Fibroblast of skin of right biceps (primary cell): ENCODE results near the gene LRMDA.
A peak's percentile ranks its signal among the peaks of the same experiment; 100 is the strongest.
"Not testable (repeated sequence)": the region's sequence is repeated elsewhere in the genome, so short reads cannot be mapped to it uniquely, and the experiment has no call there.

Experiments
- DNase-seq: peaks from one replicate; pipeline ENCODE4 v3.0.0-alpha.2; 2013

LRMDA gene

DNA sequence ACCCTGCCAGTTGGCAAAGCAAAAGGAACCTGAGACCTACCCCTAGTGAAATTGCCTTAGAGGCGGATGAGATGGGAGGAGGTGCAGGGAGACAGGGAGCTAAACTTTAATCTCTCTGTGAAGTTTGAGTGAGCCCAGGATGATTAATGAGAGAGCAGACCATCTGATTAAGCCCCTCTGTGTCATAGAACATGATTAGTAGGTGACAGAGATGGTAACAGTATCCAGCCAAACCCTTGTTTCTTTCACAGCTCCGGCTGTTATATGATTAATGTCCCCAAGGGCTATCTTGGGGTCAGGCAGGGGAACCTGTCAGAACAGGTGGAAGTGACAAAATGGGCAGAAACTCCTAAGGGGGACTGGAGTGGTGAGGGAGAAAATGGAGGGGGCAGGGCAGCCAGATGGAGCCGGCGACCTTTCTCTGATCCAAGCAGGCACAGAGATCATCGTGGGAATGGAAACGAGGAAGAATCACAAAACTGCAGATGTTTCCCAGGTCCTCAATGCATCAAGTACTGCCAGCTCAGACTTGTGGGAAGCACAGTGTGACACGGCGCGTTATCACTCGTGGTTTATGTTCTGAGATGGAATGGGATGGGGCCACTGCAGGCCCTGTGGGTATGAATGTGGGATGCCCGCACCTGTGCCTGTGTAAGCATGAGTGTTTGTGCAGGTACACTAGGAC is 684.2 kb downstream of the LRMDA start:
- peak; percentile 40 for DNase-seq

DNA sequence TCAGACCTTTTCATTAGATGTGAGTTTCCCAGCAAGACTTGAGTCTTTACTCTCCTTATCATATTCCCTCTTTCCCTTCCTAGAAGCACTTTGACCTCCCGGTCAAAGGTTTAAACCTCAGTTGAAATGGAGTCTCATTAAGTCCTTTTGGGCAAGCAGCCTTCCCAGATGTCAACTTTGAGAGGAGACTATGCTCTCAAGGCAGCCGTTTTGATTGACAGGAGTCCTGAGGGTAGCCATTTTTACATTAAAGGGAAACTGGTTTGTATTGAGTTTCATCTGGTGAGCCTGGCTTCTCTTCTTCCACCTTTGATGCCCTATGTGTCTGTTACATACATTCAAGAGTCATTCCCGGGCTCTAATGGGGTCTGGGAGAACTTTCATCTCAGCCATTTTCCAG is 685.1 kb downstream of the LRMDA start:
- DNase-seq, result no peak

DNA sequence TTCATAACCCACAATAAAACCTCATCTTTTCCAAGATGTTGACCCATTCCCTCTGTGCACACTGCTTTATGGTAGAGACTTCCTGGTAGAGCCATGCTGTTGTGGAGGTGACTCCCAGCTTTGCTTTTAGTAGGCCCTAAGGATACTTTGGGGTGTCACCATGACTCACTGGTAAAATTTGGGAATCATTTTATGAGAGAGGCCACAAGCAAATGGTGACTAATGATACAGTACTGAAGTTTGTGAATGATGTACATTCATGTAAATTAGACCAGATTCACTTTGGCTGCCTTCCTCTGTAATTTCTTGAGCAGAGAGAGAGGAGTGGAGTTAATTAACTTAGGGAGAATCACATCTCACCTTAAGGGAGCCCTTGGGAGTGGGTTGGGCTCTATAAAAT is 686.5 kb downstream of the LRMDA start:
- peak; percentile 94 for DNase-seq

DNA sequence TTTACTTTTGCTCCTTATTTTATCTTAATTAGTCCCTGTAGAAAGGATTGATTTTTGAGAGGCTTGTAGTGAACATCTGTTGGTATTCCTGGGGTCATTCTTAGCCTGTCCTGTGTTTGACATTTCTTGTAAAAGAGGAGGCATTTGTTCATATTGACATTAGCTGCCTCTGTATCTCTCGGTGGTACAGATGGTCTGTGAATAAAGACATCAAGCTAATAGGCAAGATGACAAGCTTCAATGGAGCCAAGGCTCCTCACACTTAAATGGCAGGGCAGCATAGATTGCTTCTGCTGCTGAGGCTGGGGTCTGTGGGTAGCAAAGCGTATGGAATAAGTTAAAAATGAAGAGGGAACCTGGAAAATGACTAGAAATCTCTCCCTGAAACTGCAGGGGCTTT is 687.6 kb downstream of the LRMDA start:
- DNase-seq, result no peak

DNA sequence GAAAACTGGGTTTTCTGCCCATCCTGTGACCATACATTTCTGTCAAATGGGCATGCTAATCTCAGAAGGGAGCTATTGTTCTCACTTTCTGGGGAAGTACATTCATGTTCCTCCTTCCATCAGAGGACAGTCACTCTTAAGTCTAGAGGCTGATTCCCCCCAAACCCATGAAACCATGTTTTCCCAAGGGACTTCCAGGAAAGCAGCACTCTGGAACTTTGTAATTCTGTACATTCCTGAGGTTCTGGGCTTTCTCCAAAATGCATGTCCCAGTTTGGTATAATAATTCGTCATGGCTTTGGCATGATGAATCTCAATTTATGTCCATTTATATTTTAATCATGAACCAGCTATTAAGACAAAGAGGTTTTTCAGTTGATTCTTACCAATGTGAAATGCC is 688.1 kb downstream of the LRMDA start:
- DNase-seq, result peak; percentile 98

DNA sequence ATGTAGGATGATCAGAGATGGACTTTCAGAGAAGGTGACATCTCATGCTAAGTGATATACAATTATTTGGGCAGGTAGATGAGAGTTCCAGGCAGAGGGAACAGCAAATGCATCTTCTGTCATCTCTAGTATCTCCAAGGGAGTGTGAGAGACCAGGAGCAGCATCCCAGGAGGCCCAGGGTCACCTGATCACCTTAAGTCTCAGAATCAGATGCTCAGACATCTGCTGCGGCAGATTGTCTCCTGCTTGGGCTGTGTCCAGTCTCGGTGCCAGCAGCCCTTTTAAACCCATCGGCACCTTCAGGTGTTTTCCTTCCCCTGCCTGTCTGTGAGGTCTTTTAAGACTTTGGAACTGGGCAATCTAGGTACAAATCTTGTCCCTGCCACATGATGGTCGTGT is 690.6 kb downstream of the LRMDA start:
- DNase-seq, result no peak

DNA sequence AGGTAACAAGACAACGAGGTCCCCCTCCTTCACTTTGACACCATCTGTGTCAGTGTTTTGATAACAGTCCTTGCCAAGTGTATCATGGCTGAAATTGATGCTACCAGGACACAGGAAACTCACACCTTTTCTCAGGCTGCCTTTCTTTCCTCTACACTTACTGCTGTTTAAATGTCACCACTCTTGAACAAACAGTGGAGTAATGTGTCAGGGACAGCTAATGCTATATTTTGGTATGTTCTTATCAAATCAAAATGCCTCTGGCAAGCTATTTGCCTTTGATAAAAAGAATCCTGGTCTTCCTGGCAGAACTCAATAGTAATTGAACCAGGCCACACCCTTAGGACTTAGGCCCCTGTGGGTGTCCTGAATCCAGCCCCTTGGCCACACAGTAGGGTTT is 692.9 kb downstream of the LRMDA start:
- DNase-seq, result no peak

DNA sequence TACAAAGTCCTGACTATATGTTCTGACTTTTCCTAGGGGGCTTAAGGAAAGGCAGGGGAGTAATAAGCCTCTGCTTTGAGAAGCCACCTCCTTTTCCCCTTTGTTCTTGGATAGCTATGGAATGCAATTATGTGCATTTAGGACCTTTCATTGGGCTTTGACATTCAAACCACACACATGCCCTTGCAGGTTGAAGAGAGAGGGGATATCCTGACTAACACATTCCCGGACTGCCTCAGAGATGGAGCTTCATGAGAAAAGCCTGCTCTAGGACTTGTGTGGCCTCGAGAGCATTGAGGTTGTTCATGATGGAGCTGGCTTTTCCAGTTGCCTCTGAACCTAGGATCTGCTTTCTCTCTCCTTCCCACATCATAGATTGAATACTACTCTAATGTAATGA is 694.5 kb downstream of the LRMDA start:
- peak; percentile 47 for DNase-seq

DNA sequence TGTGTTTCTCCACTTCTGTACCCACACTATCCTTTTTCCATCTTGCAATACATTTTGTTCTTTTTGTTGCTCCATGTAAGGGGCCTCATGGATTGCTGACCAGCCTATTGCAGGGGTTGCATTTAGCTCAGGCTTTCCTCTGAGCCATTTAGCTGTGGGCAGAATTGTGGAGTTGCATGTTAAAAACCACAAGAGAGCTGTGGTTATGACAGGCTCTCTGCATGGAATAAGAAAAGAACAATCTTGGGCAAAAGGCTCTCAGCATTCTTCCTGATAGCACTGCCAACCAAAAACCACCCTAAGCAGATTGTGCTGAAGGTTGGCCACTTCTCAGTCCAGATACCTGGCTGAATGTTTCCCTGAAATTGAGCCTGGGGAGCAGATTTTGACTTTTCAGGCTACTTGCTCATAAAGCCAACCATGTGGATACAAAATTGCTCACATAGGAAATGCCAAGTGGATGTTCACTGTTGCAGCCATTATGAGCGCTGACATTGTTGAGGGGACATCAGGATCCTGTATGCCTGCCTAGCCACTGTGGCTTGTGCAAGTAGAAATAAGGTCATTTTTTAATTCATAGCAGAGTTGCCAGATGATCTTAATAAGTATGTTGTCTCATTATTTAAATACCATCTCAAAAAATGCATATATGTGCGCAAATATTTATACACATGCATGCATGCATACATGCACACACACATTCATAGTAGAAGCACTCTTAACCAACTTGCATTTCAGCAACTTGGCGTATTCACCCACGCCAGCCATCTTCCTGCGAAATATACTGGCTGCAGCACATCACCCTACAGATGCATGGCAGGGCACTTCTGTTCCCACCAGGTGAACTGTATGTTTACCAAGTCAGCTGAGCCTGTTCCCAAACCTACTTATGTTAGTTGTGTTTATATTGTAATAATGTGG is 695.4 kb downstream of the LRMDA start:
- peak; percentile 51 for DNase-seq

DNA sequence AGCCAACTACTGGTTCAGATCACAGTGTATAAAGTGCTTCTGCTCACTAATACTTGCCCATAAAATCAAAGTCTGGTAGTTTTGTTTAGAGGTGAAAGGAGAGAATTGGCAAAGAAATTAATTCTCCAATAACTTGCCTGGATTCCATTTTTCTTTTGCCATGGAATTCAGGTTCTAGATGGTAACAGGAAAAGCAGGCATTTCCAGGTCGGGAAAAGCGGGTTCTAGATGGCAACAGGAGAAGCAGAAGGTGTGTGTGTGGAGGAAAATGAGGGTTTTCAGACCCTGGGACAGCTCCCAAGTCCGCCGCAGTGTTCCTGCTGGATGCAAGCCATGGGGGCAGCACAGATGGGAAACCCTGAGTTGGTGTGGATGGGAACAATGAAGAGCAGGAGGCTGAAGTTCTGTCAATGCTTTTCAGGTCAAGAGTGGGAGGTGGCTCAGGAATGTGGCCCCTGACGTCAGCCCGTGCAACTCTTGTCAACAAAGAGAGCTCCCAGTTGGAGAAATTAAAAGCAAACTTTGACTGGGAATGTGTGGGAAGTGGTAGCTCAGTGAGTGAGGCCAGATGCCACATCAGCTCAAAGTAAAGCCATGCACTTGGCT is 696.7 kb downstream of the LRMDA start:
- DNase-seq, result peak; percentile 47

DNA sequence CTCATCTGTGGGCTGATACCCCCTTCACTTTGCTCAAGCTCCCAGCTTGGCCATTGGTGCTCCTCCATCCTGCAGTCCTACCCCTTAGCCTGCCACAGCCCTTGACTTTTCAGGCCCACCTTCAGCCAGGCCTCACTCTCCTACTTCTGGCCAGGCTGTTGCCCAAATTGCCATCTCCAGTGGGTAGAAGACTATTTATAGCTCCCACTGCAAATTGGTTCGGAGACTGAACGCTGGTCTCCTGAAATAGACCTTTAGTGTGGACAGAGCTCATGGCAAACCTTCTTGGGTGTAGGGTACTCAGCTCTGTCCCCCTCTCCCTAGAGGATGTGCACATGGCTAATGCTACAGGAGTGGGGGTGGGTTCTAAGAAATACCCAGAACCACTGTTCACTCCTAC is 697.8 kb downstream of the LRMDA start:
- DNase-seq, result no peak

DNA sequence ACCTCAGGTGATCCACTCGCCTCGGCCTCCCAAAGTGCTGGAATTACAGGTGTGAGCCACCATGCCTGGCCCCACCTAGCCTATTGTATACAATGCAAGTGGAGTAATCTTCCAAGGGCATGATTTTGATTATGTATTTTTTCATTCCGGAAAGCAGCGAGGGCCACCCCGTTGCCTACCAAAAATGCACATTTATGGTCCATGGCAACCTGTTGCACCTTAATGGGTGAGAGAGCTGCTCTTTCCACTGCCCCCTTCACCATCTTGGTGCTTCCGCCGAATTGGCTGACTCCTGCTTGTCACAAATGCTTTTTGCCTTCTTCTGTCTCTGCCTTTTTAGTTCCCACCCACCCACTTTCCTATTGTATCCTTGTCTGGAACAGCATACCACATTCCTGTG is 699.5 kb downstream of the LRMDA start:
- no peak for DNase-seq

DNA sequence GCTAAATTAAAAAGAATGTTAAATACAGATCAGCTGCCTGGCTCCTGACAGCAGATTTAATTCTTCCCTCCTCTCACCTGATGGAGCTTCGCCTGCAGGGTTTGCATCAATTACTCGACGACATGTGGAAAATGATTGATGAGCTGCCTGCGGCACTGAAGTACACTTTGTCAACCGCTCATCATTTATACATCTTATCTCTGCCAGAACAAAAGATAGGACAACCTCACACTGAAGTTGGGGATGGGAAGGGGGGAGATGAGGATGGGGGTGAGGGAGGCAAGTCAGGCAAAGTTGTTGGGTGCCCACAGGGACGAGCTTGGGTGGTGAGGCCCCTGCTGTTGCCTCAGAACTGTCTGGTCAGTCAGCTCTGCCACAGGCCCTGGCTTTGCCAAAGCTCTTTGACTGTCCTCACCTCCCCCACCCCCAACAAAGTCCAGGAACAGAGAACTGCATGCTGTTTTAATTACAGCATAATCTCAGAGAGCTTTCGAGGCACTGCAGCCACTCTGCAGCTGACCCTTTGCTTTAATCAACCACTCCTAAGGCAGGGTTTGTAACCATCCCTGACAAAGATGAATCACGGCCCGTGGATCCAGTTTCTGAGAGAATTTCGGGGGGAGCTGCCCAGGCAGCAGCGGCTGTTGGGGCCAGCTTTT is 702.3 kb downstream of the LRMDA start:
- no peak for DNase-seq

DNA sequence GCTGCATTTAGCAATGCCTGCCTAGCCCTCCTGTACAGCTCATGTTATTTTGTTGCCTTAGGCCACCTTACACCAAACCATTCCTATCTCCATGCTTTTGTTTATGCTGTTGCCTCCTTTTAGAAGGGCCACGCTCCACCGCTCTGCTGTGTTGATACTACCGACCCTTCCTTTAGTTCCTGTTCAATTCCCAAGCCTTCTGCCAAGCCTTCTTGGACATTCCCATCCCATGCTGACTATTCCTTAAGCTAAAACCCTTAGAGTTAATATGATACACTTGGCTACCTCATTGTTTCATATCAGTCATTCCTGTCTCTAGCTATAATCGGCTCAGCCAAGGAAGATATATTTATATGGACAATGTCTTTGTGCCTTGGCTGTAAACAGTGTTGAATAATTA is 705.5 kb downstream of the LRMDA start:
- no peak for DNase-seq

DNA sequence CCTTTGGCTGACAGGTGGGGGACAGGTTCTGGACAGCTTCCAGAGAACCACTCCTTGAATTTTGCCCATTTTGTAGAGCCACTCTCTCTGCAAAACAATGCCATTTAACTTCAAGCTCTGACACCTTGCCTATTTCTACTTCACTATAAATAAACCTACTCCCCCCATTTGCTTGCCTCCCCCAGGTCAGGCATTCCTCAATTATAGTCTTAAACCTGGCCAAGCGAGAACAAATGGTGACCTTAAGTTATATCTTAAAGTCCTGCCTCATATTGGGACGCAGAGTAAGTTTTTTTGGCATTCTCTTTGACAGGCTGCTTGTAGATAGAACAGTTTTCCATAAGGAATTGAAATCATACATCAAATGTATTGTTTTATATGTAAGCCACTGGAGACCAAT is 706.9 kb downstream of the LRMDA start:
- DNase-seq, result no peak

DNA sequence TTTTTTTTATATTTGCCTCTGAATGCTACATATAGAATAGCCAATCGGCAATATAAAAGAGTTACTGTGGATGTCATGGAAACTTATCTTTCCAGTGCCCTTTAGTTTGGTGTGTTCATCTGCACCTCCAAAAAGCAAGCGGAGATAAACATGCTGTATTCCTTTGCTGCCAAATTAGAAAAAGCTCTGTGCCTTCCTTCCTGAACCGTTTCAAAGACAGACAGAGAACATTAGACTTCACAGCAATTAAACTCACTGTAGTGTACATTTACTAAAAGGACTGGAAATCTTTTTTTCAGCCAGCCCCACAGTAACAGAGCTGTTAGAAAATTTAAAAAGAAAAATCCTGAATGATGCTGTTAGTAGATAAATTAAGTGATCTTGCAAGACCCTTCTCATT is 707.5 kb downstream of the LRMDA start:
- no peak for DNase-seq

DNA sequence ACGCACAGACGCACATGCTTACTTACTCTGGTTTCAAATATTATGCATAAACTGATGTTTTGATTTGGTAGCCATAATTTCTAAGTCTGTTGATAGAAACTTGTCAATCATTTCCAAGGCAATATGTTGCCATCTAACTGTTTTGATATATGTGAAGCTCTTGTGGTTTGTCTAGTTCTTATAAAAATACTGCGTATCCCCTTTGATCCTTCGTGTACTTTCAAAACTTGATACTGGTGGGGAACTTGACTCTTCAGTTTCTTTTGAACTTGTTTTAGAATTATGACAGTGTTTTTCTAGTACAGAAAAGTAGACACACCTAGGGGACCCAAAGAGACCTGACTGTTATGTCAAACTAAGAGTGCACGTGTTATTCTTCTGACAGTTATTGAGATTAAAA is 708.0 kb downstream of the LRMDA start:
- DNase-seq, result no peak

DNA sequence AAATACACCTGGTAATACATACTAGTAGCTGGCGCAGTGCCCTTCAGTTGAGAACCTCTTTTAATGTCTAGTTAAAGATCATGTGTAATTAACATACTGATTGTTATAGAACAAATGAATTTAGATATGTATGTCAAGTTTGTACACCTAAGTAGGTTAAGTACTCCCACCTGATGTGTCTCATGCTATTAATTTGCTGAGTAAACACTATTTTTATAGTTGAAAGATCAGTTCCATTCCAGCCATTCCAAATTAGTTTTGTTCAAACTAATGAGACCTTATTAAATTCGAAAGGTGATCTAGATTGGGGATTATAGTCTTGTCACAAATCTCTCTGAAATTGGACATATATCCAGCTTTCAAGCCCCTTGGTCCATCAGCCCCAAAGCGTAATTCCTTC is 710.0 kb downstream of the LRMDA start:
- no peak for DNase-seq

DNA sequence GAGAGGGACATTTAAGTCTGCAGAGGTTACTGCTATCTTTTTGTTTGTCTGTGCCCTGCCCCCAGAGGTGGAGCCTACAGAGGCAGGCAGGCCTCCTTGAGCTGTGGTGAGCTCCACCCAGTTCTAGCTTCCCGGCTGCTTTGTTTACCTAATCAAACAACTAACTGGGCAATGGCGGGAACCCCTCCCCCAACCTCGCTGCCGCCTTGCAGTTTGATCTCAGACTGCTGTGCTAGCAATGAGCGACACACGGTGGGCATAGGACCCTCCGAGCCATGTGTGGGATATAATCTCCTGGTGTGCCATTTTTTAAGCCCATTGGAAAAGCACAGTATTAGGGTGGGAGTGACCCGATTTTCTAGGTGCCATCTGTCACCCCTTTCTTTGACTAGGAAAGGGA is 716.8 kb downstream of the LRMDA start:
- not testable (repeated sequence) for DNase-seq

DNA sequence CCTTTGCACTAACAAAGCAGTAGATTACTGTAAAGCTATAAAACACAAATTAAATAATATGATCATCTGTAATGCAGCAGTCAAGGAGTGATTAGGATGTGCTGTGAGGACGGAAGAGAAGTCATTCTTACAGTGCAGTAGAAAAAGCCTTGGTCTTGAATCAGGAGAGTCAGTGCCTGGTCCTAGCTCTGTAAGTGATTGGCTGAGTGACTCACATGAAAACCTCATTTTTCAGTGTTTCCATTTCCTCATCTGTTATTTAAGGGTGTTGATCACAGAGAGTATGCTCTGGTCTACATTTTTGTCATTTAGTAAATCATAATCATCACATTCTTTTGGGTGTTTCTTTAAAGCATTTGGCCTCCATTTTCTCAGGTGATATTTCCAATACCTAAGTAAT is 717.8 kb downstream of the LRMDA start:
- DNase-seq, result peak; percentile 64

DNA sequence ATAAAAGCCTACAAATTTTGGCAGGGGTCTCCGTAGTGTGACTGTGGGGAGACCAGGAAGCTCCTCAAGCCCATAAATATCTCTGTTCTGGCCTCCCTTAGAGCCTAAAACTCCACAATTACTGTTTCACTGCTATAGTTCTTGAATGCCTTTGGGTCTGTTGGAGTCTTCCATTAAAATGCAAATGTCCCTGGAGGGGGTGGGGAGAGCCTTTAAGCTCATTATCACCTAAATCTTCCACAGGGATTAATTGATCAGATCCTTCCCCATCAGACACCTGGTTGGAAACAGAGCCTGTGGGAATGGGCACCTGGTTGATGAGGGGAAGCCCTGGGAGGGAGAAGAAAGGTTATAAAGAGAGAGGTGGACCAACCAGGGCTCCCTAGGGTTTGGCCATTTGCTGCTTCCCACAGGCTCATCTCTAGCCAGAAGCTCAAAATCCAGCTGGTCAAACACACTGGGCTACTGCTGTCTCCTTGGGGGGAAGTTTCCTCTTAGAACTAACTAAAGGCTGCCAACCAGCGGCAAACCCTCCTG is 718.2 kb downstream of the LRMDA start:
- no peak for DNase-seq

DNA sequence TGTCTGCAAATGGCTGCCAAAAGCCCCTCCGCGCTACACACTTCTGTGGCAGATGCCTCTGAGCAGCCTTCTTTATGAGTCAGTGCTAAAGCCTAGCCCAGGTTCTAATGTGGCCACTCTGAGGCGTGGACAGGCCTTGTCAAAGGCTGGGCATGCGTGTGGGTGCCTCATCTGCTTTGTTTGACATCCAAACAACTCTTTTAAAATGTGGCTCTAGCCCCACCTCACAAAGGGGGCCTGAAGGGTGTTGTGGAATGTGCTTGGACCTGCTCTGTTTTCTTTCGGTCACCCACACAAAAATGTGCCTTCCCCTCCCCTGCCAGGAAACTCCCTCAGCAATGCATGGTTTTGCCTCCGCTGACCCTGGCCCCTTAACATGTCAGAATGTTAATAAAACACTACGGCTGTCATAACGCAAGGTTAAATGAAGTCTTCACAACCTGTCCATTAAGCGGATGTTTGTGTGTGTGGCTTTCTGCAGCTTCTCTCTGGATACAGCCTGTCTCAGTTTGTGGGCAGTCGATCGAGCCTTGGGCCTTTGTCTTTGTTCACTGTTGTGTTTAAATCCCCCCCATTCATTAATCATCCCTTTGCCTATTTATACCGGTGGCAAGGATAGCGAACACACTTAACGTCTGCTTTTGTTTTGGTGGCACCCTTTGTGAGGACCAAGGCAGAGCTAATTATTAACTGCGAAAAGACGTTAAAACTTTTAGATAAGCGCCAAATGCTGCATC is 718.9 kb downstream of the LRMDA start:
- DNase-seq, result peak; percentile 41
